ACHN (cell line): ENCODE results near the gene GRIN2B.

Experiments
- DNase-seq: peaks from one replicate; pipeline ENCODE4 v3.0.0-alpha.2; 2015
- in situ Hi-C: cut with HindIII; loops from 2 replicates; pipeline ENCODE4 v1.10.0; 2017; ENCODE audit warnings: low sequenced_read_pairs, low pct_ligation_motif_present, low pct_unique_long_range_greater_than_20kb

GRIN2B gene

DNA sequence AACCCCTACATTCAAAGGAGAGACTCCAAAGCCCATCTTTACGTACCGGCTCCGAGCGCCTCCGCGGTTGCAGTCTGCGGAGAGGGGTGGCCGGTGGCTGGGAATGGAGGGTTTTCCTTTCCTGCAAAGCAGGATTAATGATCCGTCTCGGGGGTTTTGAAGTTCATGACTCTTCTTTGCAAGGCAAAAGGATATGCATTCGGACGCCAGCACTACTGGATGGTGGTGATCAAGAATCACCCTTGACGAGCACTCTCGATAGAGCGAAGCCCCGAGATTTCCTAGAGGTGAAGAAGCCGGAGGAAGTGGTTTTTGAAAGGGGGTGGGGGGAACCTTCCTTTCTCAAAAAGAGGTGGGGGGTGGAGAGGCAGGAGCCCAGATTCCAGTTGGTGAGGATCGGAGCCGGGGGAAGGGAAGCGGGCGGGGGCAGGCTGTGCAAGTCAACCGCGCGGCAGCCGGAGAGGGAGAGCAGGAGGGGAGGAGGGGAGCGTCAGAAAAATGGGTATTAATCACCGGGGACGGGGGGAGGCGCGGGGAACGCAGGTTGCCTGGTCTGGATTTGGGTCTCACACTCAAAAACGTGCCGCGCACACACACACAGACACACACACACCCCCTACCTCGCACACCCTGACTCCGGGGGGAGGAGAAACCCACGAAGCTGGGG, at the start of gene GRIN2B:
TSS of gene GRIN2B (minus strand) at position 307 of the 667 bp plus-strand sequence. CDS start 115,394 bp downstream, outside the sequence.
- peak; percentile 84 for DNase-seq
- in situ Hi-C loops = no loop called here

DNA sequence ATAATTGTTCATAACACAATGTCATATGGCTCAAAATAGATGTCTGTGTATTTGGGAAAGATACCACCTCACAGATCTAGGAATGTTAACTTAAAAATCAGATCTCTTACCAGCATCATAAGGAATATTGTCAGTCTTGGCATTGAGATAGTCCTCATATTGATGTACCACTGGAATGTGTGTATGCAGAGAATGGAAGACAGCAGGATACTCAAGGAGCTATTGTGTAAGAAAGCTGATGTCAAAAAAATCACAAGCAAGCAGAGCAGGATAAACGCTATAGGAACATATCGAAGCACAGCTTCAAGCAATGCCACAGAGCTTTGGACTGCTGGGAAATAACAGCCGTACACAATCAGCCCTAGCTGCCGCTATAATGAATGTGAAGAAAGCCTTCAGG, 45.1 kb upstream of the GRIN2B start:
- DNase-seq = no peak
- in situ Hi-C loops = no loop called here

DNA sequence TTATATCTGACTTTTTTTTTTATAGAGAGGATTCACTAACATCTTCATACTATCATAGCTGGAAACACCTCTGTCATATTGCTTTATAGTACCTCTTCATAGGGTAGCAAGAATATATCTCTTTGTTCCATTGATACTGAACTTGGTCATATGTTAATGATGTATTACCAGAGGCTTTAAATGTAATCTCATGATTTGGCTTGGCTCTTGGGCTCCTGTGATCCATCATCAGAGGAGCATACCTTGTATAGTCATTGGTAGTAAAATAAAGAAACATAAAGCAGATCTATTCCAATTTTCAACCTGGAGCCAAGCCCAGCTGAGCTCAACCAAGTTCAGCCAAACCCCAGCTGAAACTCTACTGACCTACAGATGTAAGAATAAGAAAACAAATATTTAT, 43.2 kb upstream of the GRIN2B start:
- no peak for DNase-seq
- in situ Hi-C loops = no loop called here

DNA sequence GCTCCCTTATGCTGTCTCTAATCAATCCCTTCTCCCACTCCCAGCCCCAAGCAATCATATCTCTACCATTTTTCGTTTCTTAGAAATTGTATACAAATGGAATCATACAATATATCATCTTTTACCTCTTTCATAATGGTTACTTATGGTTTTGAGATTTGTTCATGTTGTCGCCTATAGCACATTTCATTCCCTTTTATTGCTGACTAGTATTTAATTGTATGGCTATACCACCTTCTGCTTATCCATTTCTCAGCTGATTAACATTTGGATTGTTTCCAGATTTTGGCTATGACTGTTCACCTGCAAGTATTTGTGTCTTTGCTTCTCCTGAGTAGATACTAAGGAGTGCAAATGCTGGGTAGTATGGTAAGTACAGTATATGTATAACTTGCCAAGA, 36.7 kb upstream of the GRIN2B start:
- in situ Hi-C loops = no loop called here
- no peak for DNase-seq

DNA sequence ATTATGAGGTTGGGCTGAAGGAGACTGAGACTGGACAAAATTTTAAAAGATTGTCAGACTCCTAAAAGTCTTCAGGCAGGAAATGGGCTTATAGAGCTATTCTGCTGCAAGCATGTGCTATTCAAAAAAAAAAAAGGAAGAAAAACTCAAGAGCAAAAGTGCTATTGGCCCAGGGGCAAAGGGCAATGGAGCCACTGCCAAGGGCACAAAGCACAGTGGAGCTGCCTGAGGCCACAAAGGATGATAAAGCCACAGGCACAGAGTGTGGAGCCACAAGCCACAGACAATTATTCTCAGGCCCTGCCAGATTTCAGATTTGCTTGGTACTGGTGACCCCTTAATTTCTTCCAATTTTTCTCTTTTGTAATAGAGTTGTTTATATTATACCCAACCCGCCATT, 29.6 kb upstream of the GRIN2B start:
- in situ Hi-C loops = no loop called here
- no peak for DNase-seq

DNA sequence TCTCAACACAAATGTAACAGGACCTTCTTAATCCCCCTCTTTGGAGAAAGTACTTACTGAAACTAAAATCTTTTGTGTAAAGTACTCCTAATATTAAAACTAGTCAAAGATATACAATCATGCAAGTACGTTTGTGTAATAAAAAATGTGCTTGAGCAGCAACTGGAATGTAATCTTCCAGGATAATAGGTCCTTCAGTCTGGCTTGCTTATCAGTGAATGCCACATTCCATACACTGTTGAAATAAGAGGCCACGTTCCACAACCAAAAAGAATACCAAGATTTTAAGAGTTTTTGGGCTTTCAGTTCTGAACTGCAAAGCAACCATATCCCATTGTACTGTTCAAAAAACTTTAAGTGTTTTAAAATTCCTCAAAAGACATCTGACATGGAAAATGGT, 26.2 kb upstream of the GRIN2B start:
- in situ Hi-C loops = no loop called here

DNA sequence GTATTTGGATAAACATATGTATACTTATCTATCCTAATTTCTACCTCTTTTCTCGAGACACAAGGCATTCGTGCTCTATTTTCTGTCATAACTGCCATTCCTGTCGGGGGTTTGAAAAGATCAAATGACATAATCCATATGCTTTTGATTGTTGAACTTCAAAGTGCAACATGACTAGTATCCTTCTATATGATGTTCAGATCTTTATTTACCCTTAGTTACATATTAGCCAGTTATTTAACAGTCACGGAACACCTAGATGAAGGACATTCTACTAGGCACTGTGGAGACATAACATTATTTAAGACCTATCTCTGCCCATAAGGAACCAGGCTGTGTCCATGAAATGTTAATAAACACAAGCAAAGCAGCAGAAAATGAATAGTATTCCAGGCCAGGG, 11.2 kb upstream of the GRIN2B start:
- no peak for DNase-seq
- in situ Hi-C loops = no loop called here

More for the DNA sequence above, 26.2 kb upstream of the GRIN2B start:
- no peak for DNase-seq

DNA sequence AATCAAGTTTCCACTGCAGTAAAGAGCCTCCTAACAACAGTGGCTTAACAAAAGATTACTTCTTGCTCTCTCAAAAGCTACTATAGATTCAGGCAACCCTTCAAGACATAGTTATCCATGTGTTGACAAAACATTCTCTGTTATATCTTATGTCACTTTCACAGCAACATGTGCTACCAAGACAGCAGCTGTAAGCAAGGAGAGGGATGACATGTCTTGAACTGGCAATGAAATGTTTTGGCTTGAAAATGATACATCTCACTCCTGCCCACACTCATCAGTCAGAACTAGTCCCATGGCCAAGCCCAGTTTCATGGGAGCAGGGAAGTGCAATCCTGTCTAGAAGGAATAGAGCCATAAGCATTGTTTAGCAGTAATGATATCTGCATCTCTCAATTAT, 10.7 kb upstream of the GRIN2B start:
- in situ Hi-C loops = no loop called here
- DNase-seq = no peak

DNA sequence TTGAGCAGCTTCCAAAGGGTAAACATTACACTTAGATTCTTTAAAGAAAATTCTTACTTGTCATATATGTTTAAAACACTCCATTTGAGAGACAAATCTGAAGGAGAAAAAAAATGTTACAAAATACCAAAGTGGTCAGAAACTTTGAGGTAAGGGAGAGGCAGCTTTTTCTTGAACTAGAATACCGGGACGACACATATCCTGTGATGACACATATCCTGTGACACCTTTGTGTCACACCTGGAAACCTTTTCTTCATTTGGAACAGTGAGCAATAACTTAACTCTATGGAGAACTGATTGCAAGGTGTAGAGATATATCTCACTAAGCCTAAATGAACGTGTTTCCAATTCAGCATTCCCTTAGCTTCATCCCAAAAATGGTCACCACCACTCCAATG, 4.6 kb upstream of the GRIN2B start:
- in situ Hi-C loops = no loop called here
- DNase-seq = no peak

DNA sequence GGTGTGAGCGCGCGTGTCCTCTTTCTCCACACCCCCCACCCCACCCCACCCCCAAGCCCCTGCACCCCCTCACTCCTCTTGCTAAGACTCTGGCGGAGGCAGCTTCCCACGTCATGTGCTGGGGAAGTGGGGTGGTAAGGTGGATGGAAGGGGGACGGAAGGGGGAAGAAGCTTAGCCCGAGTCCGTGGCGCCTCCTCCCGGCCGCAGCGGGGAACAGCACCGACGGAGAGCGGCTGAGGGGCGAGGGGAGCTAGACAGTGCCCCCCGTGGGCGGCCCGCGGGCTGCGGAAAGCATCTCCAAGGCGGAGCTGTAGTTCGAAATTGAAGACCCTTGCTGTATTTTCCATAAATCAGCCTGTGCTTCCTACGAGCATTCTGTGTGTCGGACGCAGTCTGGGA, 588 bp upstream of the GRIN2B start:
- DNase-seq = peak; percentile 89
- in situ Hi-C loops = no loop called here

DNA sequence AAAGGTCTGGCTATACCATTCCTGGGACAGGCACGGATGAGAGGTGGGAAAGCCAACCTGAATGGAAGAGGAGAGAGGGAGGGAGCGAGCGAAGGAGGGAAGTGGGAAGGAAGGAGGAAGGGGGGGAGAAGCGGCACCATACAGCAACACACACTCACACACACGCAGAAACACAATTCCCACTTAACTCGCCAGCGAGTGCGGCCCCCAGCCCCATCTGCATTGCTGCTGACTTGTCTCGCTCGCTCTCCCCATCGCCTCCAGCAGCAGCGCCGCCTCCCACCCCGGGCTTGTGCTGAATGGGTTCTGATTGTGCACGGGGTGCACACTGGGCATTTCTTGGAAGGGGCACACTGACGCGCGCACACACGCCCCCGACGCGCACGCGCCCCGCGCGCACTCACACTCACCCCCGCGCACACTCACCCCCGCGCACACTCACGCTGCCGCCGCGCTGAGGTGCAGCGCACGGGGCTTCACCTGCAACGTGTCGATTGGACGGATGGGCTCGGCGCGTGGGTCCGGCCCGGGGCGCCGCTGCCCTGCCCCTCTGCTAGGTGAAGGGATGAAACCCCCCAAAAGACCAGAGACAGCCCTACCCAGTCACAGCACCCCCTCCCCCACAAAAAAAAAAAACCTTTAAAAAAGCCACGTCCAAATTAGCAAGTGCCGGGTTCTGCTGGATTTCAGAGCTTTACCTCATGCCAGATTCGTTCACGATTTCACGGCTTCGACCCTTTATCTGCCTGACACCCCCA, 685 bp downstream of the GRIN2B start:
- peak; percentile 35 for DNase-seq
- in situ Hi-C loops = no loop called here

DNA sequence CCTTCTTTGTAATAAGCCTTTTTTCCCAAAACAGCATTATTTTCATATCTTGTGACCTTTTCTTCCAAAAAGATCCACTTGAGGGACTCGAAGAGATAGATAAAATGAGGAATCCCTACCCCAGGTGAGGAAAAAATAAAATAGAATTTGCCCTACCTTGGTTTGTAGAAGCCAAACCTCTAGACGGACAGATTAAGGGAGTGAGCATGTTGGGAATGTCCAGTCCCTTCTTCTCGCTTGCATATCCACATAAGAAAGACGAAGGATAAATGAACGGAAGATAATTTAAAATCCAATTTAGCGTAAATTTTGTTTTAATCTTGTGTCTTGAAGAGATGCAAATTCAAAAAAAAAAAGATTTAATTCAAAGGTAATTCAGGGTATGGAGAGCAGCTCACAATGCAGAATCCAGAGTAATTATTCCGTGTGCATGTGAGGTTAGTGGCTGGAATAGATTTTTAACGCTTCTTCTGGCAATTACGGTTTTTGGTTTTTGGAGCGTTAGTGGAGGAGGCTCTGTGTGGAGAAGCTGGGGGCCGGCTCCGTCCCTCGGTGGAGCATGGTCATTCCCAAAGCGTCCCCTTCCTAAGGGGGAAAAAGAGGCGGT, 1.5 kb downstream of the GRIN2B start:
- in situ Hi-C loops = no loop called here
- DNase-seq = no peak

DNA sequence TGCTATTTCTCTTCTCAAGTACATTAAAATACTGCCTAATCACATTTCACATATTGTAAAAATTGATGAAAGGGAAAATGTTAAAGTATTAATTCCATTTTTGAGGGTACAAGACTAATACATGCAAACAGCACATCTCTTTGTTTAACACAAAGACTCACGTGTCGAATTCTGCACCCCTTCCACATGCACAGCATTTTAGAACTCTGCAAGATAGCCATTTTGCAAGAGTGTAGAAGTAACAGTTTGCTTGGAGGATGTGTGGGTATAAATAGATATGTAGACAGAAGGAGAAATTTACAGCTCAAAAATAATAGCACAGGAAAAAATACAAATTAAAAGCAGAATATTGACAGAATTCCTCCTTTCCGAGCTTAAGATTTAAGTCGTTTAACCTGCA, 2.5 kb downstream of the GRIN2B start:
- in situ Hi-C loops = no loop called here
- no peak for DNase-seq

DNA sequence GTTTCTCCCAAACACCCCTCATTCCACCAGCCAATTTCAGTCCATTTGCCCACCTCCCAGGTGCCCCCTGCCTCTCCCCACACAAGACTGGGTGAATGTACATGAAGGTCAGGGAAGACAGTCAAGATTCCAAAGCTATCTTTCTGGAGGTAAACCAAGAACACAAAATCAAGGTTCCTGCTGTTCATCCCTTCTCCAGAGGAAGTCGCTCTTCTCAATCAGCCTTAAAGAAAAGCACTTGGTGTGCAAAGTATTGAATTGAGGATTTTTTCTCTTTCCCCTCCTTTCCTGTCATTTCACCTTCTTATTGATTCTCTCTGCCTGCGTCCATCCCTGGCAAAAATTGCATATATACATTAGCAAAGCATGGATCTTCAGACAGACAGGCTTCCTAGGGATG, 4.5 kb downstream of the GRIN2B start:
- in situ Hi-C loops = no loop called here
- DNase-seq = no peak

DNA sequence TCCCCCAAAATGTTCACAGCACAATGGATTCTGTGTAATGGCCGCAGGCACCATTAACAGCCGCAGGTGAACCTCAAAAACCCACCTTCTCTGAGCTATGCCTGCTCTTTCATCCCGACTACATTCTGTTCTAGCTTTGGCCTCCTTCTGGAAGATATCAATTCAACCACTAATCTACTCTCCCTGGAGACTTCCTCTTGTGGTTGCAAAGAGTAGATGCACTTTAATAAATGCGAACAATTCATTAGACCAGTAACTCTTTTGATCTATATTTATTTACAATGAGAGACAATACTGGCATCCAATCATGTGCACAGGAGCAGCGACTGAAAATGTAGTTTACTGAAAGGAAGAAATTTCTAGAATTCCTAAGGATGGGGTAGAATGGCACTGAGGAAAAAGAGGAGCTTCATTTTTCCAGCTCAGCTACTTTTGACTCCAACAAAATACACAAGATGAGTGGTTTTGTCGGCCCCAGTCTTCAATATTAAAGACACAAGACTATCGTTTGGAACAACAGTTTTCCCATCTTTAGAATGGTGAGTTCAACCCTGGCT, 5.3 kb downstream of the GRIN2B start:
- in situ Hi-C loops = no loop called here

DNA sequence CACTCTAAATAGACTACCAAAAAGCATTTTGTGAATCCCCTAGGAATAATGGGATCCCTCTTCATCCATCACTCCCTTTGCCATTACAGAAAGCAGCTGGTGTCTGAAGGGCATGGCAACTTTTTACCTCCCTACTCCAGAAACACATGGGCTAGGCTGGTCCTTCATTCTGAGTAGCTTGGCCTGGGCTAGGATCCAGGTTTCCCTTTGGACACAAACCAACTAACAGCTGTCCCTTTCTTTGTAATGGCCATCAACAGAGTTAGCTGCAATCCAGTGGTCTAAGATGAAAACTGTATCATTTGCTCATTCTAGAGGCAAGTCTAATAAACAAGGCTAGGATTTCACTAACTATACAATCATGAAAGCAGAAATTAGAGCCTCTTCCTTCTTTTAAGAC, 7.4 kb downstream of the GRIN2B start:
- in situ Hi-C loops = no loop called here
- no peak for DNase-seq

More for the DNA sequence above, 5.3 kb downstream of the GRIN2B start:
- DNase-seq = peak; percentile 15

DNA sequence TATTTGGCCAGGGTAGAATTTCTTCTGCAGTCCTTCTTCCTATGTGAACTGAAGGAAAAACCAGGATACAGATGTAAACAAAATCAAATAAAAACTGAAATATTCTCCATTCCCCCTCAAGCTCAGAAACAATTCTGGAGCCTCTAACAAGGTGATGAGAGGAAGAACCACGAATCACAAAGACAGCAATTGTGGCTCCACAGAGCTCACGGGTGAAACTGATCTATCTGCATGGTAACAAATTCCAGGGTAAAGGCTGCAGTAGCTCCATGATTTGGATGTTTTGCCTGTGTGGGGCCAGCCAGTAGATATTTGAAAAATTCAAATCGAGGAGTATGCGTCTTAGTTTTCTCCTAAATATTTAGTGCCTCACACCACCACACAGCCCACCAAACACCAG, 10.6 kb downstream of the GRIN2B start:
- DNase-seq = no peak
- in situ Hi-C loops = no loop called here

DNA sequence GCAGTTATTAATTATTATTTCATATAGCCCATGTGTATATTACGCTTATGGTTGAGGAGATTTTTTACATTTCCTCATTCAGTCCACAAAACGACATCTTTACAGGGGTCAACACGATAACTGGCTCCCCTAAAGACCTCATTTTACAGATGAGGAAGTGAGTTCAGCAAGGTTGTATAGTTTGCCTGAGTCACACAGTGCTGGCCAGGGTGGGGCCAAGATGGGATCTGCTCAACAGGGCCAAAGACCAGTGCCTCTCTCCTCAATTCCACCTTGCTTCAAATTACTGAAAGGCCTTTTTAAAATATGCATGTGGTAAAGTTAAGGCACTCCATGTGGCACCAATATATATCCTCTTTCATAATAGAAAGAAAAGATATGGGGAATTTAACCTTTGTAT, 13.1 kb downstream of the GRIN2B start:
- DNase-seq = no peak
- in situ Hi-C loops = no loop called here

DNA sequence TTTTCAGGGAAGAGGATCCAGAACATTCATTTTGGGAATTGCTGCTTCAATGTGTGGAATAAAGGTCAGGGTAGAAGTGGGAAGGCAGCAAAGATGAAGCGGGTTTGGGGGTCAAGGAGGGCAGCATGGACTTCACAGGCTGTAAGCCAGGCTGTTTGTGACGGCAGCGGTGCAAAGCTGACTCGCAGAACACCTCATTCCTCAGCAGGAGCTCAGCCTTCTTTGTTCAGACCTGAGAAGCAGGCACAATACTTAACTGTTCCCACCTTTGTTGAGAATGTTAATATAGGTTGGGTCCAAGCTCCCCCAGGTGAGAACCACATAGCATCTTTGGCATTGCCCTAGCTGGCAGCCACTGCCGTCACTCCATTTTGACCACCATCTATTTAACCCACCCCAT, 16.7 kb downstream of the GRIN2B start:
- no peak for DNase-seq
- in situ Hi-C loops = no loop called here

DNA sequence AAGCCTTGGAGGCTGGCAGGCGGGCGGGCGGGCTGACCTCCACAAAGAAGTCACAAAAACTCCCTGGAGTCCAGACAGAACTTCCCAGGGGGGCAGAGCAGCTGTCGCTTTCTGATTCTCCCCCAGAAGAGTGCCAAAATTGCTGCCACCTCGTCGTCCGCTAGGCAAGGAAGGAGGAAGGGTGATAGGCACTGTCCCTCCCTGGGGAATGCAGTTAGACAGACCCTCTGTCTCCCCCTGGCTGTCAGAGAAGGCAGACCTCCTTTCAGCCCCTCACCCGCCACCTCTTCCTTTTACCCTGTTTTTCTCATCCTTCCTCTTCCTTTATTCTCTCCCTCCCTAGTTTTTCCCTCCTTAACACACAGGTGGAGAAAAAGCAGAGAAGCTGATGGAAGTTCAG, 18.7 kb downstream of the GRIN2B start:
- DNase-seq = peak; percentile 64
- in situ Hi-C loops = no loop called here
